ENCODE measurements around the gene CTNNB1. TPM values are rescaled to one million over a fixed set of nuclear protein-coding genes. Genes with fewer than 3 reads are reported as not detected.

The CTNNB1 gene
- total RNA-seq (100 to 1,000 TPM; 313 to 970 (median 462) TPM), polyA plus RNA-seq (100 to 1,000 TPM in 2 of 3 donors, 10 to 100 TPM in 1; 52.3 to 384 (median 101) TPM)
- long read RNA-seq, donor 1, full-length matches to known transcripts: 112 of 211 reads
- long read RNA-seq, donor 1, partial matches to known transcripts: 99 of 211 reads
- long read RNA-seq, donor 1, other reads (novel, unspliced or antisense): 0 of 211 reads
- long read RNA-seq, donor 2, full-length matches to known transcripts: 103 of 188 reads
- long read RNA-seq, donor 2, partial matches to known transcripts: 85 of 188 reads
- long read RNA-seq, donor 2, other reads (novel, unspliced or antisense): 0 of 188 reads
- long read RNA-seq, donor 3, full-length matches to known transcripts: 70 of 171 reads
- long read RNA-seq, donor 3, partial matches to known transcripts: 101 of 171 reads
- long read RNA-seq, donor 3, other reads (novel, unspliced or antisense): 0 of 171 reads
- long read RNA-seq, donor 4, partial matches to known transcripts: 1 of 73 reads
- long read RNA-seq, donor 4, other reads (novel, unspliced or antisense): 68 of 73 reads
- long read RNA-seq, donor 5, transcript CTNNB1-203 (16 exons, 3,472 nt): minor isoform, 14 of 110 reads
- long read RNA-seq, donor 5, transcript CTNNB1-202 (16 exons, 3,268 nt): minor isoform, 22 of 110 reads
- long read RNA-seq, donor 5, transcript CTNNB1-201 (15 exons, 3,947 nt): major isoform, 46 of 110 reads
- long read RNA-seq, donor 5, partial matches to known transcripts: 5 of 110 reads
- long read RNA-seq, donor 5, other reads (novel, unspliced or antisense): 14 of 110 reads
- long read RNA-seq, donor 6, partial matches to known transcripts: 57 of 67 reads
- long read RNA-seq, donor 6, other reads (novel, unspliced or antisense): 3 of 67 reads
- long read RNA-seq, donor 7, full-length matches to known transcripts: 30 of 96 reads
- long read RNA-seq, donor 7, partial matches to known transcripts: 66 of 96 reads
- long read RNA-seq, donor 7, other reads (novel, unspliced or antisense): 0 of 96 reads
- long read RNA-seq, donor 8, full-length matches to known transcripts: 164 of 399 reads
- long read RNA-seq, donor 8, partial matches to known transcripts: 235 of 399 reads
- long read RNA-seq, donor 8, other reads (novel, unspliced or antisense): 0 of 399 reads
- long read RNA-seq, donor 9, full-length matches to known transcripts: 80 of 175 reads
- long read RNA-seq, donor 9, partial matches to known transcripts: 95 of 175 reads
- long read RNA-seq, donor 9, other reads (novel, unspliced or antisense): 0 of 175 reads
- long read RNA-seq, donor 10, transcript CTNNB1-203 (16 exons, 3,472 nt): major isoform, 10 of 157 reads
- long read RNA-seq, donor 10, transcript CTNNB1-201 (15 exons, 3,947 nt): minor isoform, 9 of 157 reads
- long read RNA-seq, donor 10, partial matches to known transcripts: 131 of 157 reads
- long read RNA-seq, donor 10, other reads (novel, unspliced or antisense): 0 of 157 reads

DNA sequence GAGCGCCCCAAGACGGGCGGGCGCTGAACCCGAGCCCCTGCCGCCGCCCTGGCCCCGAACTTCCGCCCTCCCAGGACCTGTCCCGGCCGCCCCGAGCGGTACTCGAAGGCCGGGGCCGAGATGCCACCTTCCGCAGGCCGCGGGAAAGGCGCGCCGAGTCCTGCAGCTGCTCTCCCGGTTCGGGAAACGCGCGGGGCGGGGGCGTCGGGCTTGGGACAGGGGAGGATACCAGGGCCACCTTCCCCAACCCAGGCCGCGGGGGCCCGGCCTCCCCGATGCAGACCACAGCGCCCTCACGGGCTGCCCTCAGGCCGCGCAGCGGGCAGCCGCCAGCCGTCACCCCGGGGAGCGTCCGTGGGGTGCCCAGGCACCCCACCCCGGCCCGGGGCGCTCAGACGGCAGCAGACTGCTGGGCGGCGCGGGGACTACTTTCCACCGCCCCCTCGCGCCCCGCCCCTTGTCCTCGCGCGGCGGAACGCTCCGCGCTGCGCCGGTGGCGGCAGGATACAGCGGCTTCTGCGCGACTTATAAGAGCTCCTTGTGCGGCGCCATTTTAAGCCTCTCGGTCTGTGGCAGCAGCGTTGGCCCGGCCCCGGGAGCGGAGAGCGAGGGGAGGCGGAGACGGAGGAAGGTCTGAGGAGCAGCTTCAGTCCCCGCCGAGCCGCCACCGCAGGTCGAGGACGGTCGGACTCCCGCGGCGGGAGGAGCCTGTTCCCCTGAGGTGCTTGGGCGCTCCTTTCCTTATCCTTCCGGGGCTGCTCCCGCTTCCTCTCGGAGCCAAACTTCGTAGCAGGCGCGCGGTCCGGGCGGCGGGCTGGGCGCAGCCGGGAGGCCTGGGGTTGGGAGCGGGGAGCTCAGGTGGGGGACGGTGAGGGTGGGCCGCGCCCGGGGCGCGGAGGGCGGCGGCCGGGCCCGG is at the start of gene CTNNB1:
CTNNB1 (plus strand) TSS at position 556 of the 916 bp plus-strand sequence. CDS start 24,564 bp downstream, outside the sequence.
- intact Hi-C loops (cut with DNase I): loop anchor here in 1 of 2 donors (10.0 kb wide), 1 partner anchor 614 kb away; no protein-coding TSS in a partner anchor
- Histone ChIP-seq H3K27ac (peak within 1 kb of the TSS; percentile 88 to 99 (median 96)), H3K36me3 (replicated peaks in 1 of 2) (no peaks in the 10 kb centered on the region), H3K27me3 (no peaks in the 10 kb centered on the region), H3K4me3 (peak within 1 kb of the TSS; percentile 85 to 99 (median 96)), H3K9me3 (replicated peaks in 1 of 3) (no peaks in the 10 kb centered on the region), H3K4me1 (replicated peaks in 1 of 2) (peaks cover 17 to 33% of the 10 kb centered on the region in 2 donors)
- WGBS, 4 donors: 0 to 2% (median 1%) methylated on average over 20 to 112 of the region's 112 CpGs; no CpG with 5 or more reads in 1 of the 4 donors
- TF ChIP-seq POLR2A (IDR thresholded peaks at IDR 0.05): peak; percentile 99
- TF ChIP-seq, protein P1, sequence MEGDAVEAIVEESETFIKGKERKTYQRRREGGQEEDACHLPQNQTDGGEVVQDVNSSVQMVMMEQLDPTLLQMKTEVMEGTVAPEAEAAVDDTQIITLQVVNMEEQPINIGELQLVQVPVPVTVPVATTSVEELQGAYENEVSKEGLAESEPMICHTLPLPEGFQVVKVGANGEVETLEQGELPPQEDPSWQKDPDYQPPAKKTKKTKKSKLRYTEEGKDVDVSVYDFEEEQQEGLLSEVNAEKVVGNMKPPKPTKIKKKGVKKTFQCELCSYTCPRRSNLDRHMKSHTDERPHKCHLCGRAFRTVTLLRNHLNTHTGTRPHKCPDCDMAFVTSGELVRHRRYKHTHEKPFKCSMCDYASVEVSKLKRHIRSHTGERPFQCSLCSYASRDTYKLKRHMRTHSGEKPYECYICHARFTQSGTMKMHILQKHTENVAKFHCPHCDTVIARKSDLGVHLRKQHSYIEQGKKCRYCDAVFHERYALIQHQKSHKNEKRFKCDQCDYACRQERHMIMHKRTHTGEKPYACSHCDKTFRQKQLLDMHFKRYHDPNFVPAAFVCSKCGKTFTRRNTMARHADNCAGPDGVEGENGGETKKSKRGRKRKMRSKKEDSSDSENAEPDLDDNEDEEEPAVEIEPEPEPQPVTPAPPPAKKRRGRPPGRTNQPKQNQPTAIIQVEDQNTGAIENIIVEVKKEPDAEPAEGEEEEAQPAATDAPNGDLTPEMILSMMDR (IDR thresholded peaks at IDR 0.05): peak in 2 of 6 experiments; percentile 17 to 23
- peak; percentile 91 to 97 (median 94) for DNase-seq

DNA sequence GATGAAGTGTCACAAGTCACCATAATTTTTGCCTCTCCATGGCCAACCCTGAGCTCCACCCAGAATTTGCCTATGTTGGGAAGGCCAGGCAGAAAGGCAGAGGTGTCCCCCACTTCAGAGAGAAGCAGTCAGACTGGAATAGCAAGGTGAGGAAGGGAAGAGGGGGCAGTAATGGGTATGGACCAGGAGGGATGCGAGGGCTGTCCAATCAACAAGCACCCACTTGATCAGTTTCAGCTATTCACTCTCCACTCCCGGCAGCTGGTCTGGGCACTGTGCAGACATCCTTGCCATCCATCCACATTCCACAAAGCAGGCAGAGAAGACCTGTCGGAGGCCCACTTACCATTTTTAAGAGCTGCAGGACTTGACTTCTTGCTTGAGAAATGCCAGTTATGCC is 43.5 kb upstream of the CTNNB1 start:
- TF ChIP-seq POLR2A (IDR thresholded peaks at IDR 0.05): no peak
- TF ChIP-seq, protein P1 (IDR thresholded peaks at IDR 0.05): no peak
- Histone ChIP-seq H3K4me3 (no peak overlapping the region), H3K9me3 (replicated peaks in 1 of 3) (no peaks in the 10 kb centered on the region), H3K36me3 (replicated peaks in 1 of 2) (no peaks in the 10 kb centered on the region), H3K27me3 (no peaks in the 10 kb centered on the region), H3K27ac (no peak overlapping the region), H3K4me1 (replicated peaks in 1 of 2) (no peaks in the 10 kb centered on the region)
- DNase-seq: no peak
- intact Hi-C loops (cut with DNase I): no loop called here
- WGBS, 4 donors: 83 to 98% (median 97%) methylated on average over 2 to 3 of the region's 3 CpGs

DNA sequence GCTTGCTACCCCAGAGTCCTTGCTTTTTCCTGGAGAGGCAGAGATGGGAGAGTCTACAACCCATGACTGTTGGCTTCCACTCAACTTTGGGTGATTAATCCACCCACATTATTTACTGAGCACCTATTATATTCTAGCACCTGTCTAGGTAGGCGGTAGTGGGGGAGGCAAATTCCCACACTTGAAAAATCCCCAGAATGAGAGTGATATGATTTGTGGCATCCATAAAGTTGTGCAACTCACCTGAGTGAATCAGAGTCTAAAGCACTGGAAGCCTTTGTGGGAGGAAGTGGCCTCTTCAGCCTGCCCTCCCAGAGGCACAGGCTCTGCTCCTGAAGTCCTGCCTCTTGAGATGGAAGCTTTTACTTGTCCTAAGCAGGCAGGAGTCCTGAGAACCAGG is 40.4 kb upstream of the CTNNB1 start:
- H3K36me3 ChIP-seq (replicated peaks in 1 of 2): no peaks in the 10 kb centered on the region
- no peak overlapping the region for H3K27ac ChIP-seq
- no peaks in the 10 kb centered on the region for H3K4me1 ChIP-seq (replicated peaks in 1 of 2)
- no peaks in the 10 kb centered on the region for H3K9me3 ChIP-seq (replicated peaks in 1 of 3)
- H3K4me3 ChIP-seq: no peak overlapping the region
- no peaks in the 10 kb centered on the region for H3K27me3 ChIP-seq
- DNase-seq: no peak
- intact Hi-C loops (cut with DNase I): no loop called here
- TF ChIP-seq, protein P1 (IDR thresholded peaks at IDR 0.05): no peak
- TF ChIP-seq POLR2A (IDR thresholded peaks at IDR 0.05): no peak
- WGBS, 4 donors: 93 to 100% (median 96%) methylated on average over 1 of the region's 1 CpG

Data from adrenal gland (tissue), 19 donors.